Fibroblast of skin of right quadriceps (primary cell): ENCODE measurements around the gene KCNIP1.

ENCODE experiments used
- DNase-seq: peaks from one replicate; pipeline ENCODE4 v3.0.0-alpha.2; 2013

Gene KCNIP1

DNA sequence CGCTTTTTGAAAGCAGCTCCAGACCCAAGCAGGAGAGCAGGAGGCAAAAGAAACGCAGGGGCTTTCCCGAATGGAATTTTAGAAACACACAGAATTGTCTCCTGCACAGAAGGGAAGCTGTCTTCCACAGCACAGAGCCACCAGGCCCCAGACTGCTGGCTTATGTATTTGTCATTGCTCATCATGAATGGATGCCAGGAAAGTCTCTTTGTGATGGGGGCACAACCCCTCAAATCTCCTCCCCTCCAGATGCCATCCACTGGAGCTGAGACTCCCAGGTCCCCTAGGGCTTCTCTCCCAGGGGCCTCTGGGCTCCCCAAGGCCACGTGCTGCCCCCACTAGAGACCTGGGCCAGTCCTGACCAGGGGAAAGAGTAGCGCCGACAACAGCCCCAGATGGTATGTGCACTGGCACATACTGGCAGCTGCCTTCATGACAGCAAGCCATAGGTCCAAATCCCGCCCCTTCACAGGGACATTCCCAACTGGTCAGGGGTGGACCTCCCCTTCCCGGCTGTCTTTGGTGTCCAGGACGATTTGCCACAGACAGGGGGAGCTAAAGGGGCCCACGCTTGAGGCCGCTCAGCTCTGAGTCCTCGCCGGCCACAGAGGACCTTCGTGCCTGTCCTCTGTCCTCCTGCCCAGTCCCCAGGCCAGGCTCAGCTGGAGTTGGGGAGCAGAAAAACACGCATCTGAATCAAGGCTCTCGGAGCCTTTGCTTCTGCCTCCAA lies 127.8 kb downstream of the KCNIP1 start:
- DNase-seq: no peak

DNA sequence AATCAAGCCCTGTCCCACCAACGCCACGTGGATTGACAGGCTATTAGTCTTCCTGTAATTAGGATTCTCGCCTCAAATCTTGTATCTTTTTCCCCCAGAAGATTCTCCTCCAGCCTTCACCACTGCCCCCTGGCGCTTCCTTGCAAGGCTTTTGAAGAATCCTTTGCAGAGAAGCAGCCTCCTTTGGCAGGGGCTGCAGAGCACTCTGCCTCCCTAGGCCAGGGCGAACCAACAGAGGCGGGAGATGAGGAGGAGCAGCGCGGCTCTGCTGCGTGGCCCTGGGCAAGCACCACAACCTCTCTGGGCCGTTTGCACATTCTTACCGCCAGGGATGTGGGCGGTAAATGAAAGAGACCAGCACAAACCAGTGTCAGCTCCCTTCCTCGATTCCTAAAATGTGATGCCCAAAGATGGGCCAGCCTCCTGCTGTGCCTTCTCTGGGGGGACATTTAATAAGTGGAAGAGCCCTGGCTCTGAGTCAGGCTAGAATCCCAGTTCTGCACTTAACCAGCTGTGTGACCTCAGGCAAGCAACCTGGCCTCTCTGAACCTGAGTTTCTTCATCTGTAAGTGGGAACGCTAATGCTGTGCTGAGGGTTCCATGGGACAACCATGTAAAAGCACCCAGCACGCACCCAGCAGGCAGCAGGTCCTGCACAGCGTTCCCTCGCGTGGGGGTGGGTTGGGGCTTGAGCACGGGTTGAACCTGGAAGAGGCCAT lies 128.6 kb downstream of the KCNIP1 start:
- no peak for DNase-seq

DNA sequence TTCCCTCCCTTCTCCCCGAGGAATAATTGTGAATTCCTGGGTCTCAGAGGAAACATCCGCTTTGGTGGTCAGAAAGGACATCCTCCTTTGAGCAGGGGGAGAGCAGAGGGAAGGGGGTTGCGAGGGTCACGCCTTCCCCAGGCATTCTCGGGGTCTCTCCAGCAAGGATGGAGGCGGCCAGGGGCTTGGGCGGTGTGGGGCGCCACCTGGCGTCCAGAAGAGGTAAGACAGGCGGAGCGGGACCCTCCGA lies 129.1 kb downstream of the KCNIP1 start:
- no peak for DNase-seq

DNA sequence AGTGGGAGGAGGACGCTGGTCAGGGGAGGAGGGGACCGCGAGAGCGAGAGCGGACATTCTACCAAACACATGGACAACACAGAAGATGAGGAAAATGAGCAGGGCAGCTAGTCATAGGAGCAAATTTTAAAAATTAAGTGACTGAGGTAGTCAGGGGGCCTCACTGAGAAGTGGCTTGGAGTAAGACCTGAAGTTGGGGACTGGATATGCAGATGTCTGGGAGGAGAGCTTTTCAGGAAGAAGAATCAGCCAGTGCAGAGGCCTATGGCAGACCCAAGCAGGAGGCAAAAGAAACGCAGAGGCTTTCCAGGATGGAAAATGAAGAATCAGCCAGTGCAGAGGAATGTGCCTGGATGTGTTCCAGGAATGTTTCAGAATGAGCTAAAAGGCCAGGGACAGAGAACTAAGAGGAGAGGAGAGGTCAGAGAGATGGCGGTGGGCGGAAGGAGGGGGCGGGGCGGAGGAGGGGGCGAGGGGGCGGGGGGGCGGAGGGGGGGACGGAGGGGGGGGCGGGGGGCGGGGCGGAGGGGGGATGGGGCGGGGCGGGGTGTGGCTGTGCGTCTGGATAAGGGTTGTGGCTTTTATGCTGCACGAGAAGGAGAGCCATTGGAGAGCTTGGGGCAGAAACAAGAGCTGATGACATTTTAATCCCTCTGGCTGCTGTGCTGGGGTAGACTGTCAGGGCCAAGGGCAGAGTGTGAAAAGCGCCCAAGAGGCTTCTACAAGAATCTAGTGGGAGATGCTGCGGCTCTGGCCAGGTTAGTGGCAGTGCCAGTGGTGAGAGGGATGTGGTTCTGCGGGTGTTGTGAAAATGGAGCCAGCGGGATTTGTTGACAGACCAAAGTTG lies 129.6 kb downstream of the KCNIP1 start:
- peak; percentile 89 for DNase-seq

DNA sequence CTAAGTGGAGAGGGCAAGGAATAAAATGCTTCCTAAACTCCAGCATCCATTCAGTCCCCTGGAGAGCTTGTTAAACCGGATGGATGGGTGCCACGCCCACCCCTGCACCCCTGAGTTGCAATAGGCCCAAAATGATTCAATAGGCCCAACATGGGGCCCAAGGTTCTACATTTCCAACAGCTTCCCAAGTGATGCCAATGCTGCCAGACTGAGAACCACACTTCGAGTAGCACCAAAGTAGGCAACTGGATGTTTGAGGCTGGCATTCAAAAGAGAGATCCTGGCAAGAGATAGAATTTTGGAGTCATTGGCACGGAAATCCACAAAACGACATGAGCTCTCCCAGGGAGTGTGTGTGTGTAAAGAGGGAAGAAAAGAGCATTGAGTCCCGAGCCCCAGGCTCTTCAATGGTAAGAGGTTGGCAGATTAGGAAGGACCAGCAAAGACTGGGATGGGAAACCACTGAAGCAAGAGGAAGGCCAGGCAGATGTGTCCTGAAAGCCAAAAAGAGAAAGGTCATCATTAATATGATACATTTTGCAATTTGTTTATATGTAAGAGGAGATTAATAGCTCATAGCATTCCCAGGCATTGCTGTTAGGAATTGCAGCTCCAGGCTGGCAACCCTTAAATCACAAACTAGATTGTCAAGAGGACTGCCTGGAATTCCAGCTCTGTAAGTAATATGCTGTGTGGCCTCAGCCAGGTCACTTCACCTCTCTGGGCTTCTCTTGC lies 130.6 kb downstream of the KCNIP1 start:
- no peak for DNase-seq

DNA sequence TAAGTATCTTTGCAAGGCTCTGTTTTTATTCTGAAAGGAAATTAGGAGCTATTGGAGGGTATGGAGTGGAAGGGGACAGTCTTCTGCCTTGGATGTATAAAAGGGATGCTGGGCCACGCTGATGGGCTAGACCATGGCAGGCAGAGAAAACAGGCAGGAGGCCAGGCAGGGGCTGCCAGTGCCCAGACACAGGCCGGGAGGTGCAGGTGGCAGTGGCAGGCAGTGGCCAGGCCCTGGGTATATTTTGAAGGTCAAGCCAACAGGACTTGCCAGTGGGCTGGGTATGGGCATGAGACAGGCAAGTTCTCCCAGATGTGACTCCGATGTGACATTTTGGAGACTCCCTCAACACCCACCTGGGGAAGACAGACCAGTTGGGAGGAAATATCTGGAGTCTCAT lies 131.9 kb downstream of the KCNIP1 start:
- no peak for DNase-seq

DNA sequence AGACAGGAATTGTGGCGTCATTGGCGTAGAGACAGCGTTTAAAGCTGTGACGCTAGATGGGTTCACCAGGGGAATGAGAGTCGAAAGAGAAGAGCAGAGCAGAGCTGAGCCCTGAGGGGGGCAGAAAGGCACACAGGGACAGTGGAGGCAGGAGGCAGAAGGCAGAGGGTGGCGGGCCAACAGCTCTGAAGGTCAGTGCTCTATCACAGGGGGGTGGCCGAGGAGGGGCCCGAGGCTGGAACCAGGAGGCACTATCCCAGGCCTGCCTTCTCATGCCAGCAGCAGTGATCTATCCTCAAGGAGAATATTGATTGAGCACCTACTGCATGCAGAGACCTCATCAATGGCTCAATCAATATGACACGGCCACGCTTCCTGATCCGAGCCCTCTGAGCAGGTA lies 132.4 kb downstream of the KCNIP1 start:
- DNase-seq: no peak

DNA sequence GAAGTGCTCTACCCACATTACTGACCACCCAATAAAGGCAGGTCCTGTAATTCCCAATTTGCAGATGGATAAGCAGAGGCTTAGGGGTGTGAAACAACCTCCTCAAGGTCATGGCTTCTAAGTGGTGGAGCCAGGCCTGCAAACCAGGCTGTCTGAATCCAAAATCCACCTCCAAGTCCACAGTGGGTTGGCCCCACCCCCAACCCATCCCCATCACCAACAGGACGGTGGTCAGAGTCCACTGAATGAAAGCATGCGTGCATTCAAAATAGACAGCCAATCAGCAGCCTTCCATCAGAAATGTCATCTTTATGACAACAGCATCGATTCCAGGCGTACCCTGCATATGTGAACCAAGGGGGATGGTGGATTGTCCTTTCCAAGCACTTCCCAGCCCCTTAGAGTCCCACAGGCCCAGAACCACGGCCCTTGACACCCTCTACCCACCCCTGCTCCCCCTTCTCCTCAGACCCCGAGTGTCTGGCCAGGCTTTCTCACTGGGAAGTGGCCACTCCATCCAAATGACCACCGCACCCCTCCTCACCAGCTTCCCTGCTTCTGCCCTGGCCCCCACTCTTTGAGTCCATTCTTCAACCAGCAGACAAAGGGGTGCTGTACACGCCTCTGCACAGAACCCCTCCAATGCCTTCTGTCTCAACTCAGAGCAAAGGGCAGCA lies 133.1 kb downstream of the KCNIP1 start:
- no peak for DNase-seq

DNA sequence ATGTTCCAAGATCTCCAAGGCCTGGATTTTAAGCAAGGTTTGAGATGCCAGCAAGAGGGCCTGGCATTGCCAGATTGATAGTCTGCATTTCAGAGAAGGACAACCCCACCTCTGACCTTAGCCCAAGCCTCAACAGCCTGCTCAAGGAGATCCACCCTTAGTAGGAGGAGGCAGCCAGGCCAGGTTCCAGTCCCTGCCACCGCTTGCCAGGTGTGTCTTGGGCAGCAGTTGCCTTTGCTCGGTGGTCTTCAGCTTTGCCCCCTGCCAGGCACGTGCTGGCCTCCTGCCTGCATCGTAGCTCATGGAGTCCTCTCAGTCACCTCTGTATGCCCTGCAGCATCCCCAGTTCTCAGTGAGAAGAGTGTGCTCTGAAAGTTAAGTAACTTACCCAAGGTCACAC lies 134.2 kb downstream of the KCNIP1 start:
- no peak for DNase-seq

DNA sequence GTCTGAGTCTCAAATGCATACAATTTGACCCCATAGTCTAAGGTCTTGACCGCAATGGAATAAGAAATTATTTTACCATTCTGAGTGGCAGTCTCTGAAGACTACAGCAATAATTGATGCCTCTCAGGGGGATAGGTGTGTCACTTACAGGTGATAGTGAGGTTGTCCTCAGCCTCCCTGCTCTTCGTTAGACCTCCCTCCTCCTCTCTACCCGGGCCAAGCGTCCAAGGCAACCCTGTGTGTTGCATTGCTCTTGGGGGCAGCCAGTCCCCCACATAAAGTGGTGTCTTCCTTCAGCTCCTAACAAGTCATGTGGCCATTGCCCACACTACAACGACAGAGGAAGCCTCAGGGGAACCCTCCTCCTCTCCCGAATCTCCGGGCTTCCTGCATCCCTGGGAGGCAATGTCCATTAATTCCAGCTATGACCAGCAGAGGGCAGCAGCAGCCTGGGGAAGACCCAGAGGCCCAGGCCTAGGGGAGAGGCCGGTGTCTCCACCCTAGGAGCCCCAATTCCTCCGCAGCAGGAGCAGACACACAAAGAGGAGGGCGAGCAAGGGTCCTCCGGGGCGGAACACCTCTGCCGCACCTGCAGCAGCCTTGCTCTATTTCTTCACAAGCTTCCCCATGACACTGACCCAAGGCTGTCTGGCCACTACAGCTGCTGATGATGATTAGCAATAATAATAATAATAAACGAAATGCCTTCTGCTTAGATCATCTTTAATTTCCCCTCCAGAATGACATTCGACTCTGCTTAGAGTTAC lies 134.8 kb downstream of the KCNIP1 start:
- DNase-seq: peak; percentile 38

DNA sequence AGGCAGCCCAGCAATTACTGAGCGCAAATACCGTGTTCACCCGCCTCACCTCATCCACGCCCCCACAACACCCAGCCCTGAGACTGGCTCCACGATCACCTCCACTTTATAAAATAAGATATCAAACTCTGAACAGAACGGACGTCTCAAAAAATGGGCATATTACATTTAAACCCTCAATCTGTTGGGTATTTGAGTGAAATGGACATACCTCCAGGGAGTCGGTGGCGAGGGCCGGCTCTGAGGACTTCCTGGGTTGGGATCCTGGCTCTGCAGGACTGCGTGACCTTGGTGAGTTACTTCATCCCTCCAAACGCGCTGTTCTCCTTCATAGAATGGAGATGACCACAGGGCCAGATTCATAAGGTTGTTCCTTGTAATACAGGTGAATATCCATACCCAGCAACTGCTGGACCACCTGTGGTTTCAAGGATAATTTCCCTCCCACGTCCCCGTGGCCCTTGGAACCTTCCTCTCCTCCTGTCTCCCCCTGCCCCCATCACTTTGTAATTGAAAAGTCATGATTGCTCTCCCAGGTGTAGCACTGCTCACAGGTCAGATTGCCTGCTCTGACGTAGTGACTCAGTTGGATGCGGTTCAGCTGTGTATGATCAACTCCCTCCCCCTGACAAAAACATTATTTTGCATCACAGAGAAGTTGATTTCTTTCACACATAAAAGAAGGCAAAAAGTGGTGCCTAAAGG lies 135.6 kb downstream of the KCNIP1 start:
- no peak for DNase-seq

DNA sequence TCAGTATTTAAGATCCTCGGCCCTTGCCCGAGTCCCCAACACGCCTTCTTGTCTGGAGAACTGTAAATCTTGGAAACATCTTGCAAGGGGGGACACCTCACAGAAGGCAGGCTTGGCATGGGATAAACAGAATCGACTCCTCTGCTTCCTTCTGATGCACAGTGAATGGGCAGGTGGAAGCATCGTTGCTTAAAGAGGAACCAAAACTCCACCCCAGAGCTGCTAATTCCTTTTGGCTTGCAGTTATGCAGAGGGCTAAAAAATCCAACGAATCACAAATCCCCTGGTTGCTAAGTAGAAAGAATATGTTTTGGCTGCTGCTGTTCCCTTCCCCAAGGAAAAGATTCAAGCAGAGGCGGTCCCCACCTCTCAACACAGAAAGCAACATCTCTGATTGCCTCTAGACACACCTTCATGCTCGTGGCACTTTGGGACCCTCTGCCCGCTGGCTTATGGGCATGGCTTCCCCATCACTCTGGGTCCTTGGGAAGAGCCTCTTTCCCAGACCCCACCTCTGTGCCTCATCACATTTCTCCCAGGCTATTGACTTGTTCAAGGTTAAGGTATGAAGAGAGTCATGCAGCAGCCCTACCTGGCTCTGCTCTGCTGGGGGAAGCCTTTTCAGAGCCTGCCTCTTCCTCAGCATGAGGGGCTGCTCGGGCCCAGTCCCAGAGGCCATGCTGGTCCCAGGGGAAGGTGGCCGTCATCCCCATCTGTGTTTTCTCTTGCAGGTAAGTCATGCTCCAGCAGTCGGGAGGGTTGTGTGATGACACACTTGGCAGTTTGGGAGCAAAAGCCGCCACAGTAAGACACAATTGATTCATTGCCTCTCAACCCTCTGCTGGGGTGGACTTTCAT lies 137.1 kb downstream of the KCNIP1 start:
- no peak for DNase-seq

DNA sequence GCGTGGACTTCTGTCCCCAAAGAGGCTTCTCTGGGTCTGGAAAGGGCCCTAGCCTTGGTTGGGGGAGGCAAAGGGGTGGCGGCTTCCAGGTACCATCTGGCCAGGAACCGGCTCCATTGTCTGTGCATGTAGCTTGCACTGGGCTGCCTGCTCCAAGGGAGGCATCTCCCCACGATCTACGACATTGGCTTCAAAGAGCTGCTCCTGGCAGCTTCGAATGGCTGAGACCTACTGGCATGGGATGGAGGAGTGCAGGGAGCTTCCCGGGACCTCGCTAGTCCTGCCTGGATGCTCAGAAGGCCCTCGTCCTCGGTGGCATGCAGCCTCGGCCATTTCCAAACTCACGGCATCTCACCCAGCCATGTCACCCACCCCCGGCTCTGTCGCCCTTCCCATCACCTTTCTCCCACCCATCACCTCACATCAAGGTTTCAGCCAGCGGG lies 137.8 kb downstream of the KCNIP1 start:
- no peak for DNase-seq

DNA sequence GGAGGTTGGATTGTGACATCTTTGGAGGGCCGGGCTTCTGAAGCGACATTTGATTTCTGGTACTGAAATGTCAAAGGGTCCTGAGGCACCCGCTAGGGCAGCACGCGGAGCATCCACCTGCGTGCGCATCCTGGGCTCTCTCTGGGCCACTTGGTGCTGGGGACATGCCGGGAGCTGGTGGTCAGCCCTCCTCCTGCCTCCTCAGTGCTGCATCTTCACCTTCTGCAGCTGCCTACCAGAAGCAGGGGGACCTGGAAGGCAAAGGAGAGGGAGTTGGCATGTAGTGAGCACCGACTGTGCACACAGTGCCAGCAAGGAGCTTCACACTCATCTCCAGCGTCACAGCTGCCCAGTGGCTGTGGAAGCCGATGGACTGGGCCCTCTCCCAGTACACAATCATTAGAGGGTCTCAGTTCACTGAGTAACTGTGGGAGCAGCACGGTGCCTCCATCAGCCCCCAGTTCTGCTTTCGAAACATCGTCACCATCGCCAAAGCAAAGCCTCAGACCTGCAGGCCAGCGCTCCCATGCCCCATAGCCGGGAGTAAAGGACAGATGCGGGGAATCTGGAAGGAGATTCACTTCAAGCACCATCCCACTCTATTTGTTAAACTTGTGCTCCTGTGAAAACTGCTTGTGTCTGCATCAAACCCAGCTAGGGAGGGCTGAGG lies 138.4 kb downstream of the KCNIP1 start:
- DNase-seq: no peak

DNA sequence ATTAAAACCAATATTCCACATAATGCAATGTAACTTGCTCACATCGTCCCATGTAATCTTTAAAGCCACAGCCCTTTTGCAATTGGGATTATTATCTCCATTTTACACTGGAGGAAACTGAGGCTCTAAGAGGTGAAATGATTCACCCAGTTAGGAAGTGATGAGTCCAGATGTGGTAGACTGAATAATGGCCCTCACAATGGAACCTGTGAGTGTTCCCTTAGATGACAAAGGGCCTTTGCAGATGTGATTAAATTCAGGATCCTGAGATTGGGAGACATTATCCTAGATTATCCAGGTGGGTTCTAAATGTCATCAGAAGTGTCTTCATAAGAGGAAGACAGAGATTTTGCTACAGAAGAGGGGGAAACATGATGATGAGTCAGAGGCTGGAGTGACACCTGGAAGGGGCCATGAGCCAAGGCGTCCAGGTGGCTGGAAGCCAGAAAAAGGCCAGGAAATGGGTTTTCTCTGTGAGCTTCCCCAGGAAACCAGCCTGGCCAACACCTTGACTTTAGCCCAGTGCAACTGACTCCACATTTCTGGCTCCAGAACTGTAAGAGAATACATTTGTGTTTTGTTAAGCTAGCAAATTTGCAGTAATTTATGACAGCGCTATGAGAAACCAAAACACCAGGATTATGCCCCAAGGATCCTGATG lies 139.1 kb downstream of the KCNIP1 start:
- no peak for DNase-seq

DNA sequence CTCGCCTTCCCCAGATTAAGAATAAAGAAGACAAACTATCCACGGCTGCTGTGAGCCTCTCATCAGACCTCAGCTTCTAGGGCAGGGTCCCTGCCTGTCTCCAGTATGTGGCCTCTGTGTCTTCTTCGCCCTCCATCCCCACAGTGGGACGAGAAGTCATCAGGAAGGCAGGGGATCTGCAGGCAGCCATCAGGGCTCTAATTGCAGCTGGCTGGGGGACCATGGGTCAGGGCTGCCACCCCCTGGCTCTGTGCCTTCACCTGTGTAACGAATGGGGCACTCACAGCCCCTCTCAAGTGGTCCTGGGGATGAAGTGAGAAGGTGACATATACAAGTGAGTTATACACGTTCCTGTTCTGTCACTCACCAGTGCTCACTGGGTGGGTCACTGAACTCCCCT lies 139.8 kb downstream of the KCNIP1 start:
- DNase-seq: no peak

DNA sequence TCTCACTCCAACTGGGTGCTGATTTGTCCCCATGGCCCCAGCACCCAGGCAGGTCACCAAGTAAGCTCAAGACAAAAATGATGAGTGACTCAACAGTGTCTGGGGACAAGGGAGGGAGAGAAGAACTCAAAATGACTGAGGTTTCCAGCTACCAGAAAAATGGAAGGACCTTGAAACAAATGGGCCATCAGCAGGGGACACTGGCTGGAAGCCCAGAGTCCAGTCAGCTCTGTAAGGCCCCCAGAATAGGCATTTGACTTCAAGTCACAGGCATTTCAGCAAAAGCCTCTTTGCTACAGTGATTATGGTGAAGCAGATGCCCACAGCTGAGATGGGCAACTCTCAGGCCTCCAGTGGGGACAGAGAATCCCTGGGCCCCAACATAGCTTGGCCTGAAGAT lies 140.7 kb downstream of the KCNIP1 start:
- no peak for DNase-seq

DNA sequence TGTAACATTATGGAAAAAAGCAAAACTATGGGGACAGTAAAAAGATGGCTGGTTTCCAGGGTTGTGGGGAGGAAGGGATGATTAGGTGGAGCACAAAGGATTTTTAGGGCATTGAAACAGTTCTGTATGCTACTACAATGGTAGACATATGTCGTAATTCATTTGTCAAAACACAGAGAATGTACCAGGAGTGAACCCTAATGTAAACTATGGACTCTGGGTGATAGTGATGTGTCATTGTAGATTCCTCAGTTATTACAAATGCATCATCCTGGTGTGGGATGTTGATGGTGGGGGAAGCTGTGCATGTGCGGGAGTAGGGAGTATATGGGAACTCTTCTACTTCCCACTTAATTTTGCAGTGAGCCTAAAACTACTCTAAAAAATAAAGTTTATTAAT lies 144.7 kb downstream of the KCNIP1 start:
- DNase-seq: peak; percentile 55

DNA sequence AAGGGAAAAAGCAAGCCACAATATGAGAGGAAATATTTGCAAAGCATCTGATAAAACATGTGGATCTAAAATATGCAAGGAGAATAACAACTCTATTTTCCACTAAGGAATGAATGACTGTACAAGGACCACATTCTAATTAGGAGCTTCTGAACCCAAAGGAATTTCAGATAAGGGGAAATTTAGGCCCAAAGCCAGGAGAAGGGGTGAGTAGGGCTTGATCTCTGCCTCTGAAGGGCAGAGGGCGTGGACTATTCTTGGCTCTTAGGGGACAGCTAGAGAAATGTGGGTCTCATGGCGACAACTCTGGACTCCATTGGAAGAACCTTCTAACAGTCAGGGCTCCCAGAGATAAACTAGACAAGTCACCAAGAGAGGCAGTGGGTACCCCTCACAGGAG lies 147.0 kb downstream of the KCNIP1 start:
- no peak for DNase-seq
